Liver (tissue), 9 donors: ENCODE measurements around the gene PRDM9. TPM values are rescaled to one million over a fixed set of nuclear protein-coding genes. Genes with fewer than 3 reads are reported as not detected.
A peak's percentile ranks its signal among the peaks of the same experiment; 100 is the strongest.
"Not testable (repeated sequence)": the region's sequence is repeated elsewhere in the genome, so short reads cannot be mapped to it uniquely, and the experiment has no call there.

ENCODE experiments used
- DNase-seq: peaks from one replicate; pipeline ENCODE4 v3.0.0-alpha.2; 2017; ENCODE audit warnings: low spot score
- H3K27ac ChIP-seq, 2 donors: one replicate each; pipeline ENCODE4 v1.7.0; 2013; ENCODE audit warnings: inconsistent platforms in 2 of 2, low read length in 2 of 2, control low read depth in 1 of 2, low read depth in 1 of 2, mild to moderate bottlenecking in 1 of 2
- H3K27me3 ChIP-seq, 4 donors: one replicate each; pipeline versions ENCODE4 v1.6.1 to v1.7.0; 2013; ENCODE audit warnings: low read length in 3 of 4, inconsistent platforms in 1 of 4, mild to moderate bottlenecking in 1 of 4, moderate library complexity in 1 of 4; ENCODE audit not compliant: control insufficient read depth in 4 of 4, insufficient read depth in 4 of 4
- H3K36me3 ChIP-seq, 4 donors: one replicate each; pipeline versions ENCODE4 v1.6.1 to v1.7.0; 2013; ENCODE audit warnings: low read length in 3 of 4, mild to moderate bottlenecking in 3 of 4, low read depth in 1 of 4, moderate library complexity in 1 of 4; ENCODE audit not compliant: control insufficient read depth in 4 of 4, insufficient read depth in 3 of 4
- H3K4me1 ChIP-seq, 4 donors: one replicate each; pipeline versions ENCODE4 v1.6.1 to v1.7.0; 2013; ENCODE audit warnings: low read length in 3 of 4, mild to moderate bottlenecking in 3 of 4, moderate library complexity in 1 of 4; ENCODE audit not compliant: control insufficient read depth in 4 of 4, insufficient read depth in 4 of 4
- H3K4me3 ChIP-seq, 3 donors: one replicate each; pipeline versions ENCODE4 v1.6.1 to v1.7.0; 2013; ENCODE audit warnings: low read length in 3 of 3, control low read depth in 1 of 3, low read depth in 1 of 3, mild to moderate bottlenecking in 1 of 3
- H3K9ac ChIP-seq, 2 donors: one replicate each; pipeline ENCODE4 v1.7.0; 2013; ENCODE audit warnings: low read length in 2 of 2, mild to moderate bottlenecking in 2 of 2, moderate library complexity in 2 of 2, control low read depth in 1 of 2, low read depth in 1 of 2
- H3K9me3 ChIP-seq, 4 donors: one replicate each; pipeline versions ENCODE4 v1.6.1 to v1.7.0; 2013; ENCODE audit warnings: low read length in 3 of 4; ENCODE audit not compliant: control insufficient read depth in 4 of 4
- EGR1 ChIP-seq, 2 donors: IDR thresholded peaks; 2 replicates each; pipeline ENCODE4 v1.6.1; 2016 to 2018; ENCODE audit warnings: antibody characterized with exemption in 2 of 2, low read depth in 2 of 2
- FOXA1 ChIP-seq: IDR thresholded peaks from 2 replicates; pipeline ENCODE4 v1.6.1; 2016; ENCODE audit warnings: antibody characterized with exemption
- FOXA2 ChIP-seq: IDR thresholded peaks from 2 replicates; pipeline ENCODE4 v1.6.1; 2016; ENCODE audit warnings: antibody characterized with exemption
- GABPA ChIP-seq, 2 donors: IDR thresholded peaks in 1 of 2; conservative IDR thresholded peaks in 1 of 2; 2 replicates each; pipeline ENCODE4 v1.6.1; 2016; ENCODE audit warnings: antibody characterized with exemption in 2 of 2, mild to moderate bottlenecking in 1 of 2, moderate library complexity in 1 of 2
- HNF4A ChIP-seq, 2 donors: conservative IDR thresholded peaks; 2 replicates each; pipeline ENCODE4 v1.6.1; 2016; ENCODE audit warnings: antibody characterized with exemption in 2 of 2, mild to moderate bottlenecking in 2 of 2
- HNF4G ChIP-seq: IDR thresholded peaks from 2 replicates; pipeline ENCODE4 v1.6.1; 2016; ENCODE audit warnings: antibody characterized with exemption
- JUND ChIP-seq, 2 donors: IDR thresholded peaks; 2 replicates each; pipeline ENCODE4 v1.6.1; 2016; ENCODE audit warnings: antibody characterized with exemption in 2 of 2
- NR2F2 ChIP-seq: IDR thresholded peaks from 2 replicates; pipeline ENCODE4 v1.6.1; 2016; ENCODE audit warnings: antibody characterized with exemption
- RAD21 ChIP-seq, 2 donors: IDR thresholded peaks; 2 replicates each; pipeline ENCODE4 v1.6.1; 2016; ENCODE audit warnings: antibody characterized with exemption in 2 of 2, mild to moderate bottlenecking in 2 of 2
- SP1 ChIP-seq: IDR thresholded peaks from 2 replicates; pipeline ENCODE4 v1.6.1; 2018; ENCODE audit warnings: antibody characterized with exemption, mild to moderate bottlenecking
- TAF1 ChIP-seq: conservative IDR thresholded peaks from 2 replicates; pipeline ENCODE4 v1.6.1; 2016; ENCODE audit warnings: antibody characterized with exemption, mild to moderate bottlenecking
- YY1 ChIP-seq: IDR thresholded peaks from 2 replicates; pipeline ENCODE4 v1.6.1; 2016; ENCODE audit warnings: antibody characterized with exemption, mild to moderate bottlenecking
- WGBS: extraction: QIAGEN DNeasy Blood & Tissue Kit; methylation state at CpG from one replicate; pipeline ENCODE4 v1.1.7; 2013; 5-methylcytosine and 5-hydroxymethylcytosine counted together
- polyA plus RNA-seq, 2 donors: library from polyadenylated mRNA; stranded (reverse) in 1 of 2; unstranded in 1 of 2; fragments of 200-250 nt in 1 of 2; fragments of >200 nt in 1 of 2; fragmentation: Nextera tagmentation in 1 of 2; extraction: Ambion mirVana in 1 of 2; gene quantifications; one replicate each; pipeline versions ENCODE4 v1.2.1 to v1.2.3, GENCODE V29; 2013 to 2015
- total RNA-seq, 2 donors: library from RNA; depleted of rRNA; stranded (reverse); fragments of >200 nt; gene quantifications; one replicate each; pipeline ENCODE4 v1.2.3, GENCODE V29; 2014
- TF ChIP-seq, protein P1 (sequence below): fragments of 150-350 bp; IDR thresholded peaks from 2 replicates; pipeline ENCODE4 v1.5.1; 2017; ENCODE audit warnings: improper control_type of control experiment, low read depth, low read length; ENCODE audit not compliant: missing input control
- TF ChIP-seq, protein P2 (sequence below): IDR thresholded peaks from 2 replicates; pipeline ENCODE4 v1.6.1; 2016; ENCODE audit warnings: antibody characterized with exemption, mild to moderate bottlenecking
- TF ChIP-seq, protein P3 (sequence below): IDR thresholded peaks from 2 replicates; pipeline ENCODE4 v1.6.1; 2016; ENCODE audit warnings: antibody characterized with exemption
- TF ChIP-seq, protein P4 (sequence below): IDR thresholded peaks from 2 replicates; pipeline ENCODE4 v1.6.1; 2016; ENCODE audit warnings: antibody characterized with exemption
- donor health status: healthy.
- donor health status: healthy.
- donor health status: healthy.
- donor health status: healthy.
- donor health status: healthy.

PRDM9 gene
- total and polyA plus RNA-seq, 4 donors = not detected

DNA sequence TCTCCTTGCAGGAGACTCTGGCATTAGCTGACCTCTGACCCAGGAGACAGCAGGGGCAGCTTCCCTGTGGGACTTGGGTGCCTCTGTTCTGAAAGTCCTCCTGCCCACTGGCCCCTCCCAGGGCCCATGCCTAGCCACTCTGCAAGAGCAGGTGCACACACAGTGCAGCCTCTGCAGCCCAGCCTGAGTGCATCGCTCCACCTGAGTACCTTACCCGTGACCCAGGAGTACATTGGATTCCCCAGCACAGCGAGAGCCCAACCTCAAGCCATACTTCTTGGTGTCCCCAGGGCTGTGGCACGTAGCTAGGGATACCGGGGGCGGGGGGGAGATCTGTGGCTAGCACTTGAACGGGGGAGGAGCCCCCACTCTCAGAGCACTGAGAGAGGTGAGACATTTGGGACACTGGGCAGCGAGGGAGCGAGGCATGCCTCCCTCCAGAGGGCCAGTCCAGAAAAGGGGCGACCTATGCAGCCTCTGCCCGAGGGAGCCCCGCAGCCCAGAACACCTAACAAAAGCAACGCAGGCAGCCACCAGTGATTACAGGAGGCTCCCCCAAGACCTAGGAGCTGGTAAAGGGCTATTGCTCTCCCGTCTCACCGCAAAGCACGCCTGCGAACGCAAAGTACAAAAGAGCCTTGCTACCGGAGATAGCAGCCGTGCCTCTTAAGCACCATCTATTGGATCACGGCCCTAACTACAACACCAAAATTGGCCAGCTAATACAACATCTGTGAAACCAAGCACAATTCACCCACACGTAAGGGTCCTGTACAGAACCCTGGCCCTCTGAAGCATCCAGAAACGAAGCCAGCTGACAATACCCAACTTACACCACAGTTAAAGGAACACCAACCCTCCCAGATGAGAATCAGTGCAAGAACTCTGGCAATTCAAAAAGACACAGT is 826 bp upstream of the PRDM9 start:
- WGBS = 45% methylated on average over 23 of the region's 23 CpGs
- TF ChIP-seq YY1 = no peak
- peak; percentile 84 to 89 for TF ChIP-seq RAD21 (IDR thresholded peaks at IDR 0.05)
- no peak for TF ChIP-seq FOXA2
- no peak for TF ChIP-seq JUND (IDR thresholded peaks at IDR 0.05)
- TF ChIP-seq, protein P1, sequence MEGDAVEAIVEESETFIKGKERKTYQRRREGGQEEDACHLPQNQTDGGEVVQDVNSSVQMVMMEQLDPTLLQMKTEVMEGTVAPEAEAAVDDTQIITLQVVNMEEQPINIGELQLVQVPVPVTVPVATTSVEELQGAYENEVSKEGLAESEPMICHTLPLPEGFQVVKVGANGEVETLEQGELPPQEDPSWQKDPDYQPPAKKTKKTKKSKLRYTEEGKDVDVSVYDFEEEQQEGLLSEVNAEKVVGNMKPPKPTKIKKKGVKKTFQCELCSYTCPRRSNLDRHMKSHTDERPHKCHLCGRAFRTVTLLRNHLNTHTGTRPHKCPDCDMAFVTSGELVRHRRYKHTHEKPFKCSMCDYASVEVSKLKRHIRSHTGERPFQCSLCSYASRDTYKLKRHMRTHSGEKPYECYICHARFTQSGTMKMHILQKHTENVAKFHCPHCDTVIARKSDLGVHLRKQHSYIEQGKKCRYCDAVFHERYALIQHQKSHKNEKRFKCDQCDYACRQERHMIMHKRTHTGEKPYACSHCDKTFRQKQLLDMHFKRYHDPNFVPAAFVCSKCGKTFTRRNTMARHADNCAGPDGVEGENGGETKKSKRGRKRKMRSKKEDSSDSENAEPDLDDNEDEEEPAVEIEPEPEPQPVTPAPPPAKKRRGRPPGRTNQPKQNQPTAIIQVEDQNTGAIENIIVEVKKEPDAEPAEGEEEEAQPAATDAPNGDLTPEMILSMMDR = peak; percentile 52
- no peak for TF ChIP-seq TAF1
- no peak for TF ChIP-seq HNF4A (conservative IDR thresholded peaks at IDR 0.05)
- TF ChIP-seq FOXA1 = no peak
- H3K36me3 ChIP-seq = no peaks in the 10 kb centered on the region
- peak overlapping the region; percentile 72 to 78 for H3K27ac ChIP-seq
- H3K4me3 ChIP-seq = peak overlapping the region in 2 of 3 donors; percentile 24 to 45
- DNase-seq = no peak
- H3K9me3 ChIP-seq = no peaks in the 10 kb centered on the region
- peaks cover 0 to 9% (median 0%) of the 10 kb centered on the region in 4 donors for H3K4me1 ChIP-seq
- H3K9ac ChIP-seq = peak overlapping the region in 1 of 2 donors; percentile 36
- no peaks in the 10 kb centered on the region for H3K27me3 ChIP-seq

DNA sequence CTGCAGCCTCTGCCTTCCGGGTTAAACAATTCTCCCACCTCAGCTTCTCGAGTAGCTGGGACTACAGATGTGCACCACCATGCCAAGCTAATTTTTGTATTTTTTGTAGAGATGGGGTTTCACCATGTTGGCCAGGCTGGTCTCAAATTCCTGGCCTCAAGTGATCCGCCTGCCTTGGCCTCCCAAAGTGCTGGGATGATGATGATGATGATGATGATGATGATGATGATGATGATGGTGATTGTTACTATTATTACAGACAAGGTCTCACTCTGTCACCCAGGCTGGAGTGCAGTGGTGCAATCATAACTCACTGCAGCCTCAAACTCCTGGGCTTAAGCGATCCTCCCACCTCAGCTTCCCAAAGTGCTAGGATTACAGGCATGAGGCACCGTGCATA is 3.0 kb downstream of the PRDM9 start:
- H3K4me1 ChIP-seq, H3K9ac ChIP-seq, H3K27ac ChIP-seq, H3K27me3 ChIP-seq, H3K36me3 ChIP-seq, H3K4me3 ChIP-seq, H3K9me3 ChIP-seq, DNase-seq: not testable (repeated sequence)
- WGBS = 95% methylated on average over 5 of the region's 5 CpGs

DNA sequence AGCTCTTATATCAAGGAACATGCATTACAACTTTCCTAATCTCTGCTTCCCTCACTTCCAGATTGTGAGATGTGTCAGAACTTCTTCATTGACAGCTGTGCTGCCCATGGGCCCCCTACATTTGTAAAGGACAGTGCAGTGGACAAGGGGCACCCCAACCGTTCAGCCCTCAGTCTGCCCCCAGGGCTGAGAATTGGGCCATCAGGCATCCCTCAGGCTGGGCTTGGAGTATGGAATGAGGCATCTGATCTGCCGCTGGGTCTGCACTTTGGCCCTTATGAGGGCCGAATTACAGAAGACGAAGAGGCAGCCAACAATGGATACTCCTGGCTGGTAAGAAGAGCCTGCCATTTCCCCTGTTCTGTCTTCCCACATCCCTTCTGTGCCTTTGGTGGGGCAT is 15.1 kb downstream of the PRDM9 start:
- Histone ChIP-seq H3K9me3 (no peaks in the 10 kb centered on the region), H3K27me3 (no peaks in the 10 kb centered on the region), H3K9ac (no peak overlapping the region), H3K27ac (no peak overlapping the region), H3K4me3 (no peak overlapping the region), H3K36me3 (no peaks in the 10 kb centered on the region), H3K4me1 (no peaks in the 10 kb centered on the region)
- DNase-seq = no peak
- 90% methylated on average over 4 of the region's 4 CpGs for WGBS
- TF ChIP-seq RAD21 (IDR thresholded peaks at IDR 0.05) (no peak), EGR1 (IDR thresholded peaks at IDR 0.05; ENCODE audit: low read depth in 2 of 2) (no peak), HNF4G (no peak), FOXA1 (no peak), GABPA (IDR thresholded peaks at IDR 0.05 in 1 of 2, conservative IDR thresholded peaks at IDR 0.05 in 1 of 2) (no peak), NR2F2 (no peak), TAF1 (no peak), YY1 (no peak), SP1 (no peak), HNF4A (conservative IDR thresholded peaks at IDR 0.05) (no peak), JUND (IDR thresholded peaks at IDR 0.05) (no peak), FOXA2 (no peak)
- TF ChIP-seq, protein P2, sequence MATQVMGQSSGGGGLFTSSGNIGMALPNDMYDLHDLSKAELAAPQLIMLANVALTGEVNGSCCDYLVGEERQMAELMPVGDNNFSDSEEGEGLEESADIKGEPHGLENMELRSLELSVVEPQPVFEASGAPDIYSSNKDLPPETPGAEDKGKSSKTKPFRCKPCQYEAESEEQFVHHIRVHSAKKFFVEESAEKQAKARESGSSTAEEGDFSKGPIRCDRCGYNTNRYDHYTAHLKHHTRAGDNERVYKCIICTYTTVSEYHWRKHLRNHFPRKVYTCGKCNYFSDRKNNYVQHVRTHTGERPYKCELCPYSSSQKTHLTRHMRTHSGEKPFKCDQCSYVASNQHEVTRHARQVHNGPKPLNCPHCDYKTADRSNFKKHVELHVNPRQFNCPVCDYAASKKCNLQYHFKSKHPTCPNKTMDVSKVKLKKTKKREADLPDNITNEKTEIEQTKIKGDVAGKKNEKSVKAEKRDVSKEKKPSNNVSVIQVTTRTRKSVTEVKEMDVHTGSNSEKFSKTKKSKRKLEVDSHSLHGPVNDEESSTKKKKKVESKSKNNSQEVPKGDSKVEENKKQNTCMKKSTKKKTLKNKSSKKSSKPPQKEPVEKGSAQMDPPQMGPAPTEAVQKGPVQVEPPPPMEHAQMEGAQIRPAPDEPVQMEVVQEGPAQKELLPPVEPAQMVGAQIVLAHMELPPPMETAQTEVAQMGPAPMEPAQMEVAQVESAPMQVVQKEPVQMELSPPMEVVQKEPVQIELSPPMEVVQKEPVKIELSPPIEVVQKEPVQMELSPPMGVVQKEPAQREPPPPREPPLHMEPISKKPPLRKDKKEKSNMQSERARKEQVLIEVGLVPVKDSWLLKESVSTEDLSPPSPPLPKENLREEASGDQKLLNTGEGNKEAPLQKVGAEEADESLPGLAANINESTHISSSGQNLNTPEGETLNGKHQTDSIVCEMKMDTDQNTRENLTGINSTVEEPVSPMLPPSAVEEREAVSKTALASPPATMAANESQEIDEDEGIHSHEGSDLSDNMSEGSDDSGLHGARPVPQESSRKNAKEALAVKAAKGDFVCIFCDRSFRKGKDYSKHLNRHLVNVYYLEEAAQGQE = no peak
- TF ChIP-seq, protein P3, sequence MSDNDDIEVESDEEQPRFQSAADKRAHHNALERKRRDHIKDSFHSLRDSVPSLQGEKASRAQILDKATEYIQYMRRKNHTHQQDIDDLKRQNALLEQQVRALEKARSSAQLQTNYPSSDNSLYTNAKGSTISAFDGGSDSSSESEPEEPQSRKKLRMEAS = no peak
- TF ChIP-seq, protein P1 = no peak
- TF ChIP-seq, protein P4, sequence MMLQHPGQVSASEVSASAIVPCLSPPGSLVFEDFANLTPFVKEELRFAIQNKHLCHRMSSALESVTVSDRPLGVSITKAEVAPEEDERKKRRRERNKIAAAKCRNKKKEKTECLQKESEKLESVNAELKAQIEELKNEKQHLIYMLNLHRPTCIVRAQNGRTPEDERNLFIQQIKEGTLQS = no peak
